Activated CD8-positive, alpha-beta T cell treated with anti-CD3 and anti-CD28 coated beads for 36 hours (primary cell): ENCODE measurements around the gene NEK5. TPM values are rescaled to one million over a fixed set of nuclear protein-coding genes. Genes with fewer than 3 reads are reported as not detected.
A peak's percentile ranks its signal among the peaks of the same experiment; 100 is the strongest.

Source experiments
- ATAC-seq: fragments of 200-7000 bp; cut with Tn5 transposase; one replicate; pipeline ENCODE4 v1.10.0; 2021; ENCODE audit warnings: mild to moderate bottlenecking, moderate library complexity
- CTCF ChIA-PET: fragments of 350-600 bp; sonication (Branson Sonifier 250); formaldehyde crosslinking; loops from one replicate; lab custom pipeline; 2021; ENCODE audit warnings: antibody characterized with exemption; lab: Charles Lee
- POLR2A ChIA-PET: fragments of 350-600 bp; sonication (Branson Sonifier 250); formaldehyde crosslinking; loops from one replicate; lab custom pipeline; 2021; ENCODE audit warnings: antibody characterized with exemption; lab: Charles Lee
- DNase-seq: peaks from one replicate; pipeline ENCODE4 v3.0.0-alpha.2; 2020
- H3K27ac Mint-ChIP-seq: one replicate; pipeline ENCODE4 v1.8.0; 2021; ENCODE audit warnings: mild to moderate bottlenecking, mixed read lengths
- H3K27me3 Mint-ChIP-seq: one replicate; pipeline ENCODE4 v1.8.0; 2021; ENCODE audit warnings: mixed read lengths
- H3K36me3 Mint-ChIP-seq: one replicate; pipeline ENCODE4 v1.8.0; 2021; ENCODE audit warnings: low read depth, mixed read lengths
- H3K4me1 Mint-ChIP-seq: one replicate; pipeline ENCODE4 v1.8.0; 2021; ENCODE audit warnings: low read depth, mixed read lengths
- H3K4me3 Mint-ChIP-seq: one replicate; pipeline ENCODE4 v1.8.0; 2021; ENCODE audit warnings: mild to moderate bottlenecking, moderate library complexity, mixed read lengths
- H3K9me3 Mint-ChIP-seq: one replicate; pipeline ENCODE4 v1.8.0; 2021; ENCODE audit warnings: mixed read lengths
- CTCF ChIP-seq: fragments of 200-600 bp; IDR thresholded peaks from one replicate; pipeline ENCODE4 v1.8.0; 2022; ENCODE audit warnings: antibody characterized with exemption, mild to moderate bottlenecking
- intact Hi-C: fragments of 100-400 bp; cut with micrococcal nuclease; formaldehyde crosslinking; loops from one replicate; pipeline ENCODE4 v1.10.0; 2022
- total RNA-seq, 2 experiments: library from RNA; stranded (reverse); gene quantifications; one replicate each; pipeline ENCODE4 v1.2.3, GENCODE V29; 2021

Gene NEK5
- total RNA-seq, 2 experiments from 2014 or later: 0.11 to 0.16 TPM

GRCh38 chr13:52158629-52159158, 29.8 kb upstream of the NEK5 start:
- no peak for TF ChIP-seq CTCF
- no peak for DNase-seq
- H3K36me3 Mint-ChIP-seq: no peaks in the 10 kb centered on the region
- peak overlapping the region; percentile 68 for H3K27ac Mint-ChIP-seq
- POLR2A ChIA-PET: no interaction called here
- intact Hi-C loops: no loop called here
- peaks cover 28% of the 10 kb centered on the region for H3K4me1 Mint-ChIP-seq
- H3K9me3 Mint-ChIP-seq: no peaks in the 10 kb centered on the region
- peak overlapping the region; percentile 75 for H3K4me3 Mint-ChIP-seq
- CTCF ChIA-PET: interaction anchor here (0.8 to 1.8 kb wide), 5 partner anchors 15 to 343 kb away, joined by 3 to 4 read pairs (median 3); partner anchors contain the start of gene VPS36
- H3K27me3 Mint-ChIP-seq: peaks cover 8% of the 10 kb centered on the region
- no peak for ATAC-seq

GRCh38 chr13:52156724-52157261, 27.9 kb upstream of the NEK5 start:
- TF ChIP-seq CTCF: no peak
- ChIA-PET CTCF (interaction anchor here (1.3 to 2.0 kb wide), 4 partner anchors 10 to 38 kb away, joined by 4 to 7 read pairs (median 4); no protein-coding TSS in a partner anchor), POLR2A (interaction anchor here (0.6 to 1.8 kb wide), 2 partner anchors 9 to 256 kb away, joined by 3 to 4 read pairs; no protein-coding TSS in a partner anchor)
- peaks cover 8% of the 10 kb centered on the region for H3K27me3 Mint-ChIP-seq
- H3K9me3 Mint-ChIP-seq: no peaks in the 10 kb centered on the region
- H3K36me3 Mint-ChIP-seq: no peaks in the 10 kb centered on the region
- intact Hi-C loops: no loop called here
- DNase-seq (no peak), ATAC-seq (no peak)
- no peak overlapping the region for H3K27ac Mint-ChIP-seq
- H3K4me3 Mint-ChIP-seq: no peak overlapping the region
- peaks cover 20% of the 10 kb centered on the region for H3K4me1 Mint-ChIP-seq

- intact Hi-C loops: no loop called here
- ChIA-PET POLR2A (interaction anchor here (1.0 to 1.8 kb wide), 2 partner anchors 10 to 362 kb away, joined by 4 to 5 read pairs; no protein-coding TSS in a partner anchor), CTCF (interaction anchor here (0.6 to 2.0 kb wide), 3 partner anchors 24 to 30 kb away, joined by 3 to 7 read pairs (median 3); no protein-coding TSS in a partner anchor)
- no peaks in the 10 kb centered on the region for H3K36me3 Mint-ChIP-seq
- no peak for TF ChIP-seq CTCF
- peaks cover 8% of the 10 kb centered on the region for H3K27me3 Mint-ChIP-seq
- H3K27ac Mint-ChIP-seq: no peak overlapping the region
- no peak for DNase-seq
- H3K4me3 Mint-ChIP-seq: no peak overlapping the region
- H3K9me3 Mint-ChIP-seq: no peaks in the 10 kb centered on the region
- H3K4me1 Mint-ChIP-seq: peaks cover 15% of the 10 kb centered on the region
- no peak for ATAC-seq
Measured at GRCh38 chr13:52155177-52155576, 26.3 kb upstream of the NEK5 start.

DNA sequence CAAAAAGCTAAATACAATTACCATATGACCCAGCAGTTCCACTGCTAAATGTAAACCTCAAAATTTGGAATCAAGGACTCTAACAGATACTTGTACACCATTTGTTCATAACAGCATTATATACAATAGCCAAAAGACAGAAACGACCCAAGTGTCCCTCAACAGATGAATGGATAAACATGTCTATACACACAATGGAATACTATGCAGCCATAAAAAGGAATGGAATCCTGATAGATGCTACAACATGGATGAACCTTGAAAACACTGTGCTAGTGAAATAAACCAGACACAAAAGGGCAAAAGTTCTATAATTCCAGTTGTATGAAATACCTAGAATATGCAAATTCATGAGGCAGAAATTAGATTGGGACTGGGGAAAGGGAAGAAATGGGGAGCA, 18.4 kb upstream of the NEK5 start:
- Mint-ChIP-seq H3K4me3 (no peak overlapping the region), H3K4me1 (no peaks in the 10 kb centered on the region), H3K27ac (no peak overlapping the region), H3K27me3 (no peaks in the 10 kb centered on the region), H3K36me3 (no peaks in the 10 kb centered on the region), H3K9me3 (no peaks in the 10 kb centered on the region)
- no peak for TF ChIP-seq CTCF
- ATAC-seq: no peak
- ChIA-PET POLR2A (interaction anchor here (0.7 kb wide), 1 partner anchor 477 kb away, joined by 3 read pairs; no protein-coding TSS in a partner anchor), CTCF (interaction anchor here (1.3 kb wide), 1 partner anchor 9 kb away, joined by 5 read pairs; no protein-coding TSS in a partner anchor)
- DNase-seq: no peak
- intact Hi-C loops: no loop called here

- Mint-ChIP-seq H3K4me3 (no peak overlapping the region), H3K4me1 (no peaks in the 10 kb centered on the region), H3K27me3 (no peaks in the 10 kb centered on the region), H3K36me3 (no peaks in the 10 kb centered on the region), H3K27ac (no peak overlapping the region), H3K9me3 (no peaks in the 10 kb centered on the region)
- ATAC-seq (no peak), DNase-seq (no peak)
- no peak for TF ChIP-seq CTCF
- CTCF ChIA-PET: interaction anchor here (1.2 to 3.0 kb wide), 2 partner anchors 14 to 92 kb away, joined by 3 to 13 read pairs; partner anchors contain the start of gene NEK5
- intact Hi-C loops: no loop called here
- POLR2A ChIA-PET: no interaction called here
Measured at GRCh38 chr13:52141299-52141698, 12.4 kb upstream of the NEK5 start.
